ENCODE results near the gene JDP2. TPM values are rescaled to one million over a fixed set of nuclear protein-coding genes. Genes with fewer than 3 reads are reported as not detected.
A peak's percentile ranks its signal among the peaks of the same experiment; 100 is the strongest.

JDP2 gene
- total and polyA plus RNA-seq, 8 donors, result 6.6 to 25.8 (median 11.3) TPM

DNA sequence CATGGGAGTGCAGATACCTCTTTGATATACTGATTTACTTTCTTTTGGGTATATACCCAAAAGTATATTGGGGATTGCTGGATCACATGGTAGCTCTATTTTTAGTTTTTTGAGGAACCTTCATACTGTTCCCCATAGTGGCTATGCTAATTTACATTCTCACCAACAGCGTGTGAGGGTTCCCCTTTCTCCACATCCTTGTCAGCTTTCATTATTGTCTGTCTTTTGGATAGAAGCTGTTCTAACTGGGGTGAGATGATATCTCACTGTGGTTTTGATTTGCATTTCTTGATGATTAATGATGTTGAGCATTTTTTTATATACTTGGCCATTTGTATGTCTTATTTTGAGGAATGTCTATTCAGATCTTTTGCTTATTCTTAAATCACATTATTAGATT is 44.1 kb upstream of the JDP2 start:
- no peak for DNase-seq
- Histone ChIP-seq H3K27me3 (no peaks in the 10 kb centered on the region), H3K9me3 (no peaks in the 10 kb centered on the region), H3K4me1 (no peaks in the 10 kb centered on the region), H3K4me3 (no peak overlapping the region), H3K36me3 (no peaks in the 10 kb centered on the region), H3K27ac (no peak overlapping the region)
- intact Hi-C loops (cut with DNase I), result no loop called here
- peak in 1 of 4 donors; percentile 60 for ATAC-seq
- TF ChIP-seq, protein P1, sequence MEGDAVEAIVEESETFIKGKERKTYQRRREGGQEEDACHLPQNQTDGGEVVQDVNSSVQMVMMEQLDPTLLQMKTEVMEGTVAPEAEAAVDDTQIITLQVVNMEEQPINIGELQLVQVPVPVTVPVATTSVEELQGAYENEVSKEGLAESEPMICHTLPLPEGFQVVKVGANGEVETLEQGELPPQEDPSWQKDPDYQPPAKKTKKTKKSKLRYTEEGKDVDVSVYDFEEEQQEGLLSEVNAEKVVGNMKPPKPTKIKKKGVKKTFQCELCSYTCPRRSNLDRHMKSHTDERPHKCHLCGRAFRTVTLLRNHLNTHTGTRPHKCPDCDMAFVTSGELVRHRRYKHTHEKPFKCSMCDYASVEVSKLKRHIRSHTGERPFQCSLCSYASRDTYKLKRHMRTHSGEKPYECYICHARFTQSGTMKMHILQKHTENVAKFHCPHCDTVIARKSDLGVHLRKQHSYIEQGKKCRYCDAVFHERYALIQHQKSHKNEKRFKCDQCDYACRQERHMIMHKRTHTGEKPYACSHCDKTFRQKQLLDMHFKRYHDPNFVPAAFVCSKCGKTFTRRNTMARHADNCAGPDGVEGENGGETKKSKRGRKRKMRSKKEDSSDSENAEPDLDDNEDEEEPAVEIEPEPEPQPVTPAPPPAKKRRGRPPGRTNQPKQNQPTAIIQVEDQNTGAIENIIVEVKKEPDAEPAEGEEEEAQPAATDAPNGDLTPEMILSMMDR (IDR thresholded peaks at IDR 0.05), result no peak
- no peak for FAIRE-seq
- 75 to 89% methylated on average over 1 of the region's 1 CpG for WGBS, 2 donors

DNA sequence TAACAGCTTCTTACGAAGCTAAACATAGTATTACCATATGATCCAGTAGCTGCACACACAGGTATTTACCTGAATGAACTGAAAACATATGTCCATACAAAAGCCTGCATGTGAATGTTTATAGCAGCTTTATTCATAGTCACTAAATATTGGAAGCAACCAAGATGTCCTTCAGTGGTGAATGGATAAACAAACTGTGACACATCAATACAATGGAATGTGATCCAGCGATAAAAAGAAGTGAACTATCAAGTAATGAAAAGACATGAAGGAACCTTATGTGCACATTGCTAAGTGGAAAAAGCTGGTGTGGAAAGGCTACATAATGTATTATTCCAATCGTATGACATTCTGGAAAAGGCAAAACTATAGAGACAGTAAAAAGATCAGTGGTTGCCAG is 38.1 kb upstream of the JDP2 start:
- TF ChIP-seq, protein P1 (IDR thresholded peaks at IDR 0.05), result no peak
- no peak for ATAC-seq
- no peaks in the 10 kb centered on the region for H3K9me3 ChIP-seq
- no peak for FAIRE-seq
- 79 to 80% methylated on average over 3 of the region's 3 CpGs for WGBS, 2 donors
- no peak overlapping the region for H3K4me3 ChIP-seq
- no peaks in the 10 kb centered on the region for H3K27me3 ChIP-seq
- no peaks in the 10 kb centered on the region for H3K36me3 ChIP-seq
- H3K27ac ChIP-seq, result no peak overlapping the region
- DNase-seq, result no peak
- intact Hi-C loops (cut with DNase I), result no loop called here
- no peaks in the 10 kb centered on the region for H3K4me1 ChIP-seq

DNA sequence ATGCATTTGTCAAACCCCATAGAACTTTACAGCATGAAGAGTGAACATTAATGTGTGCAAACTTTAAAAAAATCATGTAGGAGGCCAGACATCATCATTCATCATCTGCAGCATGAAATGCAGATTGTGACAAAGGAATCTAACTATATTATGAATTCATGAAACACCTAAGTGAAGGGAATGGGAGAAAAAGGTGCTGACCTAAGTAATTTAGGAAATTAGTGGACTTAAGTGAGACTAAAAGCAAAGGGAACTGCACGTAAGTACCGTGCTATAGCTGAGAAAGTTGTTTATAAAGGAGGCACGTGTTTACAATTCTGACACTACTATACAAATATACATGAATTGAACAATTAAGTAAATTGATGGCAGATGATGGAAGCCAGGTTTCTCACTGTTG is 37.6 kb upstream of the JDP2 start:
- Histone ChIP-seq H3K4me1 (no peaks in the 10 kb centered on the region), H3K4me3 (no peak overlapping the region), H3K27ac (no peak overlapping the region), H3K36me3 (no peaks in the 10 kb centered on the region), H3K27me3 (no peaks in the 10 kb centered on the region), H3K9me3 (no peaks in the 10 kb centered on the region)
- ATAC-seq (no peak), FAIRE-seq (no peak), DNase-seq (no peak)
- WGBS, 2 donors, result 78 to 80% methylated on average over 3 of the region's 3 CpGs
- TF ChIP-seq, protein P1 (IDR thresholded peaks at IDR 0.05), result no peak
- intact Hi-C loops (cut with DNase I), result no loop called here

DNA sequence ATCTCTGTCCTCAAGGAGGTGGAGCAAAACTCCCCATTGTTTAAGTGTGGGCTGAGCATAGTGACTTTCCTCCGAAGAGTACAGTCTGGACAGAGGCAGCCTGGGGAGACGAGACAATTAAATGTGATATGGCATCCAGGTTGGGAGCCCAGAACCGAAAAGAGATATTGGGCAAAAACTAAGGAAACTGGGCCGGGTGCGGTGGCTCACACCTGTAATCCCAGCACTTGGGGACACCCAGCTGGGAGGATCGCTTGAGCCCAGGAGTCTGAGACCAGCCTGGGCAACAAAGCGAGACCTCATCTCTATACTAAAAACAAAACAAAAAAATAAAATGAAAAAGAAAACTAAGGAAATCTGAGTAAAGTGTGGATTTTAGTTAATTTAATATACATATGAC is 35.9 kb upstream of the JDP2 start:
- ATAC-seq, result no peak
- TF ChIP-seq, protein P1 (IDR thresholded peaks at IDR 0.05), result no peak
- no peak for DNase-seq
- Histone ChIP-seq H3K4me3 (no peak overlapping the region), H3K36me3 (no peaks in the 10 kb centered on the region), H3K4me1 (no peaks in the 10 kb centered on the region), H3K27me3 (no peaks in the 10 kb centered on the region), H3K27ac (no peak overlapping the region), H3K9me3 (no peaks in the 10 kb centered on the region)
- no peak for FAIRE-seq
- intact Hi-C loops (cut with DNase I), result no loop called here
- 82 to 88% methylated on average over 7 of the region's 7 CpGs for WGBS, 2 donors

DNA sequence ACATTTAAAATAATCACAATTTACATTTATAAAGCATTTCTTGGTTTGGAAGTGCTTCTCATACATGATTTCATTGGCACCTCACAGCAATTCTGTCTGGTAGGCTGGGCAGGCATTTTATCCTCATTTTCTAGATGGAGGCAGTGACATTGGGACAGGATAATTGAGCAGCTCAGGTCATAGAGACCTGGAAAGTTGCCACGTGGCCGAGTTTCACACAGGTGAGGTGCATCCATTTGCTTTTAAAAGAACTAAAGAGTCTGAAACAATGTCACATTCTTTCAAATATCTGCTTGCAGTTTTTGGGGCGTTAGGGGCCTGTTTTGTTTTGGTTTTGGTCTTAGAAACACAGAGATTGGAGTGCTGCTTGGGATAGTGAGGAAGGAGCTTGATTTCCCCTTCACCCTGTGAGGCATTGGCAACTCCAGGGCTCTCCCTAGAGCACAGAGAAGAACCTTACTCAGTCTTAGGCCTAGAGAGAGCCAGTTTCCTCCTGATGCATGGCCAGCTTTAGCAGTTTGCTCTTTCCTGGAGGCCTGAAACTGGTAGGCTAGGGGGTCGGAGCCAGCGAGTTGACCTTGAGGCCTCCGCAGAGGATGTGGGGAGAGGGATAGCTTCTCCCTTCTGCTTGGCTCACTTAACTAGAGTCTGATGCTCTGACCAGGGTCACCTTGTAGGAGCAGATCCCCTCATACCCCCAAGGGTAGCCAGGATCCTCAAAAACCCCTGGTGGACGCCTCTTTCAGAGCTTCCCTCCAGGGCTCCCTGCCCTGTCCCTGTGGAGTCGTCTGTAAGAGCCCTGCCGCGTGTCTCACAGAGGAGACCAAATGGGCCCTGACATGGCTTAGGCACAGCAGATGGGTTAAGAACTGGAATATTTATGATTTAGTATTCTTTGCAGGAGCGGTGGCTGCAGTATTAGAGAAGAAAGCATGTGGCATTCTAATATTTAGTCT is 34.9 kb upstream of the JDP2 start:
- Histone ChIP-seq H3K36me3 (no peaks in the 10 kb centered on the region), H3K4me1 (no peaks in the 10 kb centered on the region), H3K4me3 (no peak overlapping the region), H3K27me3 (no peaks in the 10 kb centered on the region), H3K9me3 (no peaks in the 10 kb centered on the region), H3K27ac (no peak overlapping the region)
- 69 to 70% methylated on average over 11 of the region's 11 CpGs for WGBS, 2 donors
- ATAC-seq (no peak), DNase-seq (no peak), FAIRE-seq (no peak)
- intact Hi-C loops (cut with DNase I), result no loop called here
- TF ChIP-seq, protein P1 (IDR thresholded peaks at IDR 0.05), result no peak
